OCI-LY7 (cell line): ENCODE measurements around the gene TMEM119. TPM values are rescaled to one million over a fixed set of nuclear protein-coding genes. Genes with fewer than 3 reads are reported as not detected.

ENCODE experiments used
- BruUV-seq: library from RNA; stranded (reverse); fragments of 400-500 nt; replicated peaks from 2 replicates; lab custom pipeline; 2021; lab: Mats Ljungman, UMichigan
- CTCF ChIA-PET: fragments of 300-600 bp; sonication (Branson Sonifier 250); formaldehyde crosslinking; loops from one replicate; lab custom pipeline; 2022; ENCODE audit warnings: antibody characterized with exemption; ENCODE audit not compliant: unreplicated experiment; lab: Charles Lee
- POLR2A ChIA-PET: fragments of 300-600 bp; sonication (Branson Sonifier 250); formaldehyde crosslinking; loops from one replicate; lab custom pipeline; 2022; ENCODE audit warnings: antibody characterized with exemption; lab: Charles Lee
- DNase-seq: peaks from one replicate; pipeline ENCODE4 v3.0.0-alpha.2; 2015; ENCODE audit warnings: low spot score
- H2AFZ ChIP-seq: fragments of 200-600 bp; sonication (generic), shearing (Covaris generic); 2 replicates; pipeline ENCODE4 v1.6.1; 2014; ENCODE audit warnings: mild to moderate bottlenecking, antibody characterized with exemption, low read length, moderate library complexity
- H3K27ac ChIP-seq: fragments of 200-600 bp; sonication (generic); 2 replicates; pipeline ENCODE4 v1.5.1; 2014; ENCODE audit warnings: mixed run types, low read depth, mild to moderate bottlenecking, moderate library complexity, low read length, inconsistent platforms; ENCODE audit not compliant: poor library complexity, severe bottlenecking
- H3K36me3 ChIP-seq: fragments of 200-600 bp; sonication (generic); 2 replicates; pipeline ENCODE4 v1.6.1; 2014; ENCODE audit warnings: mild to moderate bottlenecking, antibody characterized with exemption, low read length, moderate library complexity, mixed read lengths; ENCODE audit not compliant: insufficient read depth
- H3K4me1 ChIP-seq: fragments of 200-600 bp; sonication (generic); 2 replicates; pipeline ENCODE4 v1.5.1; 2014; ENCODE audit warnings: mild to moderate bottlenecking, low read length; ENCODE audit not compliant: insufficient read depth, poor library complexity, severe bottlenecking
- H3K4me2 ChIP-seq: fragments of 200-600 bp; sonication (generic); 2 replicates; pipeline ENCODE4 v1.6.1; 2014; ENCODE audit warnings: mild to moderate bottlenecking, low read length
- H3K4me3 ChIP-seq: fragments of 200-600 bp; sonication (generic); 2 replicates; pipeline ENCODE4 v1.5.1; 2014; ENCODE audit warnings: mild to moderate bottlenecking, low read depth, low read length; ENCODE audit not compliant: poor library complexity, severe bottlenecking
- H3K79me2 ChIP-seq: fragments of 200-600 bp; sonication (generic); 2 replicates; pipeline ENCODE4 v1.6.1; 2016; ENCODE audit warnings: low read depth, mild to moderate bottlenecking, low read length, moderate library complexity, mixed read lengths; ENCODE audit not compliant: insufficient read depth
- H3K9me2 ChIP-seq: fragments of 200-600 bp; sonication (generic); 2 replicates; pipeline ENCODE4 v1.6.1; 2016; ENCODE audit warnings: mild to moderate bottlenecking, low read length, mixed read lengths; ENCODE audit not compliant: insufficient read depth
- H3K9me3 ChIP-seq: fragments of 200-600 bp; sonication (generic); 2 replicates; pipeline ENCODE4 v1.6.1; 2014; ENCODE audit warnings: mild to moderate bottlenecking, mixed run types, low read length, mixed read lengths
- H4K20me1 ChIP-seq: fragments of 200-600 bp; sonication (generic); 2 replicates; pipeline ENCODE4 v1.6.1; 2014; ENCODE audit warnings: mild to moderate bottlenecking, antibody characterized with exemption, low read length, moderate library complexity, mixed read lengths; ENCODE audit not compliant: insufficient read depth
- EZH2phosphoT487 ChIP-seq: fragments of 200-600 bp; sonication (generic); IDR thresholded peaks from 2 replicates; pipeline ENCODE4 v1.6.1; 2018; ENCODE audit warnings: low read depth, borderline replicate concordance, mild to moderate bottlenecking, mixed run types, antibody characterized with exemption, low read length, moderate library complexity, mixed read lengths
- intact Hi-C: fragments of 100-400 bp; cut with micrococcal nuclease; formaldehyde crosslinking; loops from one replicate; pipeline ENCODE4 v1.10.0; 2022; ENCODE audit not compliant: unreplicated experiment
- total RNA-seq, 2 experiments: library from RNA; depleted of rRNA in 1 of 2; stranded (reverse); fragments of >200 nt in 1 of 2; shearing (Covaris generic) in 1 of 2; gene quantifications; 2 replicates each; pipeline ENCODE4 v1.2.3, GENCODE V29; 2014 to 2022
- TF ChIP-seq, protein P1 (sequence below): fragments of 200-600 bp; sonication (generic); conservative IDR thresholded peaks from 2 replicates; pipeline ENCODE4 v1.5.1; 2014; ENCODE audit warnings: mild to moderate bottlenecking, antibody characterized with exemption, low read length, moderate library complexity, mixed read lengths

Gene TMEM119
- total RNA-seq, 2 experiments from 2014 or later, result not detected

DNA sequence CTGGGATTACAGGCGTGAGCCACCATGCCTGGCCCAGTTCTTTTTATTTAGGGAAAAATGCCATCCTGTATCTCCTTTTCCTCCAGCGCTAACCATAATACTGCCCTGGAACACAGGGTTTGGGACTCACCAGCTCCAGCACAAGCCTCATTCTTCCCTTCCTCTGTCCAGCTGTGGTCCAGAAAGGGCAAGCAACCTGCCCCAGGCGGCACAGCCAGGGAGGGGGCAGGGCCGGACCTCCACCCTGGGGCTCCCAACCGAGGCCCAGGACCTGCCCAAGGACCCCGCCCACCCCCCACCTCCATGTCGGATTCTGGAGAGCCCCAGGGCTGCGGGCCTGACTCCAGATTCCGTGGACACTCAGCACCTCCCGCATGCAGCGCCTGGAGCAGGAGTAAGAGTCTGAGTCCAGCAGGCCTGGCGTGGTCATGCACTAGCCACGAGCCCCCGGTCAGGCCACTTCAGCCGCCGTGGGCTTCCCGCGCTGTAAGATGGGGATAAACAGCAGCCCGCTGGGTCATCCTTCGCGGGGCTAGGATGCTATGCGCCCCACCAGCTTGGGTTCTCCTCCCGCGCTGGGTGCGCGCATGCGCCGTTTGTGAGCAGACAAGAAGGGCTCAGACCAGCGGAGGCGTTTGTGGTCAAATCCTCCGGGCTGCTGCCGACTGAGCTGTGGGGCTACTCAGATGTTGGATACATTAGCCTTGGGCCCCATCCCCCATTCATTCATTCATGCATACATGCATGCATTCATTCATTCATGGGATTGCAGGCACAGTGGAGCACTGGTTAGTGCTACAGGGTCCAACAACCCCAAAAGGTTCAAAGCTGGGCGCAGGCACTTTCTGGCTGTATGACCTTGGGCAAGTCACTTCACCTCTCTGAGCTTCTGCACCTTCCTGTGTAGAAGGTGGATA is 16.3 kb downstream of the TMEM119 start:
- no peaks in the 10 kb centered on the region for H3K36me3 ChIP-seq
- no TSS peak for BruUV-seq
- no peak overlapping the region for H3K27ac ChIP-seq
- H3K9me3 ChIP-seq, result no peaks in the 10 kb centered on the region
- intact Hi-C loops, result no loop called here
- ChIA-PET CTCF (no interaction called here), POLR2A (interaction anchor here (0.6 to 1.1 kb wide), 2 partner anchors 51 to 825 kb away, joined by 3 read pairs; no protein-coding TSS in a partner anchor)
- H3K4me3 ChIP-seq, result no peak overlapping the region
- no peaks in the 10 kb centered on the region for H4K20me1 ChIP-seq
- H3K4me1 ChIP-seq, result peaks cover 12% of the 10 kb centered on the region
- H3K4me2 ChIP-seq, result no peak overlapping the region
- no peaks in the 10 kb centered on the region for H3K9me2 ChIP-seq
- no peaks in the 10 kb centered on the region for H3K79me2 ChIP-seq
- DNase-seq, result no peak
- TF ChIP-seq, protein P1, sequence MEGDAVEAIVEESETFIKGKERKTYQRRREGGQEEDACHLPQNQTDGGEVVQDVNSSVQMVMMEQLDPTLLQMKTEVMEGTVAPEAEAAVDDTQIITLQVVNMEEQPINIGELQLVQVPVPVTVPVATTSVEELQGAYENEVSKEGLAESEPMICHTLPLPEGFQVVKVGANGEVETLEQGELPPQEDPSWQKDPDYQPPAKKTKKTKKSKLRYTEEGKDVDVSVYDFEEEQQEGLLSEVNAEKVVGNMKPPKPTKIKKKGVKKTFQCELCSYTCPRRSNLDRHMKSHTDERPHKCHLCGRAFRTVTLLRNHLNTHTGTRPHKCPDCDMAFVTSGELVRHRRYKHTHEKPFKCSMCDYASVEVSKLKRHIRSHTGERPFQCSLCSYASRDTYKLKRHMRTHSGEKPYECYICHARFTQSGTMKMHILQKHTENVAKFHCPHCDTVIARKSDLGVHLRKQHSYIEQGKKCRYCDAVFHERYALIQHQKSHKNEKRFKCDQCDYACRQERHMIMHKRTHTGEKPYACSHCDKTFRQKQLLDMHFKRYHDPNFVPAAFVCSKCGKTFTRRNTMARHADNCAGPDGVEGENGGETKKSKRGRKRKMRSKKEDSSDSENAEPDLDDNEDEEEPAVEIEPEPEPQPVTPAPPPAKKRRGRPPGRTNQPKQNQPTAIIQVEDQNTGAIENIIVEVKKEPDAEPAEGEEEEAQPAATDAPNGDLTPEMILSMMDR, result no peak
- no peak for TF ChIP-seq EZH2phosphoT487
- no peak overlapping the region for H2AFZ ChIP-seq

DNA sequence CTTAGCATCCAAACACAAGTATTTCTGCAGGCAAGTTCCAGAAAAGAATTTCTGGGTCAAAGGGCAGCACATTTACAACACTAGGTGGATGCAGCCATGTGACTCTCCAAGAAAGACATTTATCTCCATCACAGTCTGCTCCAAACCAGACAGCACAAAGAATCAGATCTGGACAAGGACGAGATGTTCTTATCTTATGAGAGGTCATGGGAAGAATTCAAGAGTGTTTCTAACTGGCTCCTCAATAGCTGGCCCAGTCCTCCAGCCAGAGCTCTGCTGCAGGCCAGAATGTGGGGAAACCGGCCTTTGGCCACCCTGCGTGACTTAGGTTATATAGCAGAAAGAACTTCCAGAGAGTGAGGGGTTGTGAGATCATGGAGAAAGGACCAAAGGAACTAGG is 17.4 kb downstream of the TMEM119 start:
- H3K27ac ChIP-seq, result no peak overlapping the region
- no peaks in the 10 kb centered on the region for H4K20me1 ChIP-seq
- H3K9me2 ChIP-seq, result no peaks in the 10 kb centered on the region
- peaks cover 12% of the 10 kb centered on the region for H3K4me1 ChIP-seq
- no peaks in the 10 kb centered on the region for H3K79me2 ChIP-seq
- no peaks in the 10 kb centered on the region for H3K9me3 ChIP-seq
- no peak overlapping the region for H2AFZ ChIP-seq
- no peak for TF ChIP-seq EZH2phosphoT487
- TF ChIP-seq, protein P1, result no peak
- no peak overlapping the region for H3K4me3 ChIP-seq
- POLR2A ChIA-PET, result no interaction called here
- no TSS peak for BruUV-seq
- no peak for DNase-seq
- intact Hi-C loops, result no loop called here
- no peak overlapping the region for H3K4me2 ChIP-seq
- CTCF ChIA-PET, result no interaction called here
- H3K36me3 ChIP-seq, result no peaks in the 10 kb centered on the region

DNA sequence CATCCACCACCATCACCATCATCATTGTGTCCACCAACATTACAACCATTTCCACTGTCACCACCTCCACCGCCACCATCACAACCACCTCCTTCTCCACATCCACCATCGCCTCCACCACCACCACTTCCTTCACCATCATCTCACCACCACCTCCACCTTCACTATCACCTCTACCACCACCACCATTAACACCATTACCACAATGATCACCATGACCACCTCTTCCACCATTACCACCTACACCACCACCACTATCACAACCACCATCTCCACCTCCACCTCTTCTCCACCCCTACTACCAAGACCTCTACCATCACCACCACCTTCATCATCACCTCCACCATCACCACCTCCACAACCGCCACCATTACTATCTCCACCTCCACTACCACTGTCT is 19.1 kb downstream of the TMEM119 start:
- POLR2A ChIA-PET, result interaction anchor here (0.9 kb wide), 1 partner anchor 54 kb away, joined by 3 read pairs; the partner anchor contains the start of gene SELPLG
- no peaks in the 10 kb centered on the region for H4K20me1 ChIP-seq
- no peaks in the 10 kb centered on the region for H3K9me3 ChIP-seq
- H2AFZ ChIP-seq, result no peak overlapping the region
- no peak for DNase-seq
- intact Hi-C loops, result no loop called here
- no peaks in the 10 kb centered on the region for H3K79me2 ChIP-seq
- no peak for TF ChIP-seq EZH2phosphoT487
- TF ChIP-seq, protein P1, result no peak
- H3K27ac ChIP-seq, result no peak overlapping the region
- H3K4me2 ChIP-seq, result no peak overlapping the region
- CTCF ChIA-PET, result interaction anchor here (1.1 kb wide), 1 partner anchor 10 kb away, joined by 3 read pairs; no protein-coding TSS in a partner anchor
- peaks cover 16% of the 10 kb centered on the region for H3K4me1 ChIP-seq
- BruUV-seq, result no TSS peak
- H3K4me3 ChIP-seq, result no peak overlapping the region
- H3K9me2 ChIP-seq, result no peaks in the 10 kb centered on the region
- H3K36me3 ChIP-seq, result no peaks in the 10 kb centered on the region
